Left lung (tissue), 10 donors: ENCODE measurements around the gene MRI1. TPM values are rescaled to one million over a fixed set of nuclear protein-coding genes. Genes with fewer than 3 reads are reported as not detected.

Experiments used
- ATAC-seq: fragments of 200-7000 bp; cut with Tn5 transposase; one replicate; pipeline ENCODE4 v1.9.1; 2020; ENCODE audit warnings: moderate library complexity
- DNase-seq, 4 donors: peaks; one replicate each; pipeline ENCODE4 v3.0.0-alpha.2; 2013 to 2020
- H3K27ac ChIP-seq, 2 donors: fragments of 200-600 bp; sonication (generic) in 1 of 2; one replicate each; pipeline versions ENCODE4 v1.5.0 to v1.8.0; 2020 to 2021
- H3K27me3 ChIP-seq, 2 donors: fragments of 200-600 bp; sonication (generic) in 1 of 2; one replicate each; pipeline versions ENCODE4 v1.5.0 to v1.8.0; 2020 to 2021
- H3K36me3 ChIP-seq, 2 donors: fragments of 200-600 bp; sonication (generic) in 1 of 2; one replicate each; pipeline versions ENCODE4 v1.5.0 to v1.8.0; 2020 to 2021
- H3K4me1 ChIP-seq, 2 donors: fragments of 200-600 bp; one replicate each; pipeline ENCODE4 v1.8.0; 2021
- H3K4me3 ChIP-seq, 2 donors: fragments of 200-600 bp; sonication (generic) in 1 of 2; one replicate each; pipeline versions ENCODE4 v1.5.0 to v1.8.0; 2020 to 2021; ENCODE audit warnings: mild to moderate bottlenecking in 1 of 2
- H3K9me3 ChIP-seq, 2 donors: fragments of 200-600 bp; sonication (generic) in 1 of 2; one replicate each; pipeline versions ENCODE4 v1.5.0 to v1.8.0; 2020 to 2021
- CTCF ChIP-seq, 2 donors: fragments of 200-600 bp; sonication (generic) in 1 of 2; IDR thresholded peaks; one replicate each; pipeline versions ENCODE4 v1.5.0 to v1.8.0; 2021; ENCODE audit warnings: antibody characterized with exemption in 2 of 2
- intact Hi-C, 2 donors: fragments of 100-400 bp; cut with DNase I; formaldehyde crosslinking; loops; one replicate each; pipeline versions ENCODE4 v1.11.2 to v1.14.2; 2022
- polyA plus RNA-seq, 6 donors: library from polyadenylated mRNA; unstranded; fragments of 120-200 nt; gene quantifications; one replicate each; pipeline ENCODE4 v1.2.1, GENCODE V29; 2013; ENCODE audit not compliant: insufficient read length in 6 of 6
- total RNA-seq, 2 donors: library from RNA; stranded (reverse); fragmentation: NEBNext Ultra II Directional; extraction: Animal tissue kit (Norgen Biotek cat#: 25700); gene quantifications; one replicate each; pipeline ENCODE4 v1.2.1, GENCODE V29; 2021
- donor health status: DM: no; HTN: yes; CAD: no.
- donor health status: DM: no; HTN: no; CAD: no.

The MRI1 gene
- total and polyA plus RNA-seq, 8 donors: 29.0 to 76.7 (median 47.9) TPM

- H3K27ac ChIP-seq: no peak overlapping the region
- H3K4me3 ChIP-seq: no peak overlapping the region
- TF ChIP-seq CTCF (IDR thresholded peaks at IDR 0.05): no peak
- no peaks in the 10 kb centered on the region for H3K27me3 ChIP-seq
- no peaks in the 10 kb centered on the region for H3K9me3 ChIP-seq
- no peak for DNase-seq
- H3K36me3 ChIP-seq: peaks cover 4 to 100% of the 10 kb centered on the region in 2 donors
- no peak for ATAC-seq
- H3K4me1 ChIP-seq: no peaks in the 10 kb centered on the region
- intact Hi-C loops: no loop called here
These were observed 8.1 kb upstream of the MRI1 start for GRCh38 chr19:13756210-13756609.

GRCh38 chr19:13757805-13758772 is 6.2 kb upstream of the MRI1 start:
- H3K4me1 ChIP-seq: no peaks in the 10 kb centered on the region
- H3K9me3 ChIP-seq: no peaks in the 10 kb centered on the region
- ATAC-seq (no peak), DNase-seq (no peak)
- peaks cover 4 to 100% of the 10 kb centered on the region in 2 donors for H3K36me3 ChIP-seq
- H3K27ac ChIP-seq: no peak overlapping the region
- no peak overlapping the region for H3K4me3 ChIP-seq
- TF ChIP-seq CTCF (IDR thresholded peaks at IDR 0.05): no peak
- intact Hi-C loops: no loop called here
- no peaks in the 10 kb centered on the region for H3K27me3 ChIP-seq

- DNase-seq (no peak), ATAC-seq (no peak)
- Histone ChIP-seq H3K27me3 (no peaks in the 10 kb centered on the region), H3K4me3 (no peak overlapping the region), H3K9me3 (no peaks in the 10 kb centered on the region), H3K27ac (no peak overlapping the region), H3K36me3 (peaks cover 4 to 94% of the 10 kb centered on the region in 2 donors), H3K4me1 (peaks cover 0 to 5% of the 10 kb centered on the region in 2 donors)
- intact Hi-C loops: no loop called here
- TF ChIP-seq CTCF (IDR thresholded peaks at IDR 0.05): no peak
These were observed 5.5 kb upstream of the MRI1 start for GRCh38 chr19:13758795-13759194.

- no peak for ATAC-seq
- H3K27ac ChIP-seq: no peak overlapping the region
- no peaks in the 10 kb centered on the region for H3K9me3 ChIP-seq
- no peak overlapping the region for H3K4me3 ChIP-seq
- no peaks in the 10 kb centered on the region for H3K27me3 ChIP-seq
- intact Hi-C loops: no loop called here
- H3K4me1 ChIP-seq: peaks cover 4 to 24% of the 10 kb centered on the region in 2 donors
- no peak for TF ChIP-seq CTCF (IDR thresholded peaks at IDR 0.05)
- peaks cover 0 to 68% of the 10 kb centered on the region in 2 donors for H3K36me3 ChIP-seq
- no peak for DNase-seq
These were observed 2.9 kb upstream of the MRI1 start for GRCh38 chr19:13761423-13761822.

- Histone ChIP-seq H3K36me3 (peaks cover 0 to 55% of the 10 kb centered on the region in 2 donors), H3K4me1 (peaks cover 4 to 24% of the 10 kb centered on the region in 2 donors), H3K4me3 (no peak overlapping the region), H3K27ac (no peak overlapping the region), H3K9me3 (no peaks in the 10 kb centered on the region), H3K27me3 (no peaks in the 10 kb centered on the region)
- ATAC-seq (no peak), DNase-seq (no peak)
- intact Hi-C loops: no loop called here
- no peak for TF ChIP-seq CTCF (IDR thresholded peaks at IDR 0.05)
These were observed 1.6 kb upstream of the MRI1 start for GRCh38 chr19:13762635-13763235.
